ENCODE data around the gene MARCHF3. TPM values are rescaled to one million over a fixed set of nuclear protein-coding genes. Genes with fewer than 3 reads are reported as not detected.

Gene MARCHF3
- polyA plus RNA-seq, 2 of the 4 experiments (the other 2 are of a cell fraction), result 0.39 to 0.68 TPM

GRCh38 chr5:126994485-126994884 lies 35.9 kb downstream of the MARCHF3 start:
- Histone ChIP-seq H3K4me1 (no peaks in the 10 kb centered on the region), H3K4me3 (no peak overlapping the region), H3K27ac (no peak overlapping the region), H3K4me2 (no peak overlapping the region), H3K9me3 (no peaks in the 10 kb centered on the region)
- ChIA-PET POLR2A (no interaction called here), CTCF (no interaction called here)
- DNase-seq (ENCODE audit: low read depth in 1 of 2, low spot score in 1 of 2) (no peak), FAIRE-seq (no peak), ATAC-seq (no peak)
- WGBS (ENCODE audit: missing lambda C conversion rate), result 73% methylated on average over 4 of the region's 4 CpGs
- TF ChIP-seq NFE2L2 (conservative IDR thresholded peaks at IDR 0.05; ENCODE audit: low read length) (no peak), NR3C1 (IDR thresholded peaks at IDR 0.05) (no peak), FOSL2 (IDR thresholded peaks at IDR 0.05) (no peak), FOSL2 (CRISPR knock-in tag; IDR thresholded peaks at IDR 0.05) (no peak), FOXS1 (CRISPR knock-in tag; IDR thresholded peaks at IDR 0.05) (no peak), EHMT2 (IDR thresholded peaks at IDR 0.05; ENCODE audit: low read depth) (no peak), ZSCAN20 (CRISPR knock-in tag; IDR thresholded peaks at IDR 0.05) (no peak), JUN (IDR thresholded peaks at IDR 0.05) (no peak), SREBF2 (IDR thresholded peaks at IDR 0.05) (no peak), HOXB13 (CRISPR knock-in tag; IDR thresholded peaks at IDR 0.05; ENCODE audit: low read depth) (no peak), MAZ (IDR thresholded peaks at IDR 0.05; ENCODE audit: borderline replicate concordance, low read depth, low read length) (no peak), ZNF302 (CRISPR knock-in tag; IDR thresholded peaks at IDR 0.05) (no peak), MAFK (IDR thresholded peaks at IDR 0.05; ENCODE audit: partially characterized antibody) (no peak), RAD21 (conservative IDR thresholded peaks at IDR 0.05 in 1 of 2, IDR thresholded peaks at IDR 0.05 in 1 of 2) (no peak), SMC3 (IDR thresholded peaks at IDR 0.05) (no peak), EHF (CRISPR knock-in tag; IDR thresholded peaks at IDR 0.05) (no peak), PHF8 (IDR thresholded peaks at IDR 0.05; ENCODE audit: borderline replicate concordance, low read depth) (no peak)

DNA sequence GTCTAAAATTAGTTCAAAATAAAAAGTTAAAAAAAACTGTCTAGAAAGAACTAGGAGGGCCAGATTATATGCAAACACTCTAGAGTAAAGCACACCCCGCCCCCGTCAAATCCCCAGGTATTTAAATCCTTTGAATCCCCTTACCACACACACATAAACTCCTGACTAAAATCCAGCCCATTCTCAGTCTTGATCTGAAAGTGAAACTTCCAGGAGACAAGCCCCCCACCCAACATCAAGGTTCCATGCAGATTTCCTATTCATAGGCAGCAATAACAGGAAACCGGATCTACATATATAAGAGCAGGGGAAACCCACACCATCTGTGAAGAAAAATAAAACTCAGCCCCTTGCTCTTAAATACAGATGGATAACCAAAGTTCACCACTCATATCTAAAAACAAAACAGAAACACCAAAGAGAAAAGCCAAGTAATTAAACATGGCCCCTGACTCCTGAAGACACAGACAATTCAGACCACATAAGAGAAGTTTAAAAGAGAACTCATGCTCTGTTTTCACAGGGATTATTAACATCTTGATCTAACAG lies 42.3 kb downstream of the MARCHF3 start:
- Histone ChIP-seq H3K4me1 (no peaks in the 10 kb centered on the region), H3K27ac (no peak overlapping the region), H3K4me3 (no peak overlapping the region), H3K9me3 (no peaks in the 10 kb centered on the region), H3K4me2 (no peak overlapping the region)
- CTCF ChIA-PET, result no interaction called here
- FAIRE-seq (no peak), DNase-seq (ENCODE audit: low read depth in 1 of 2, low spot score in 1 of 2) (no peak), ATAC-seq (no peak)
- POLR2A ChIA-PET, result no interaction called here
- 88% methylated on average over 3 of the region's 3 CpGs for whole genome bisulfite sequencing (ENCODE audit: missing lambda C conversion rate)
- TF ChIP-seq, protein P1, sequence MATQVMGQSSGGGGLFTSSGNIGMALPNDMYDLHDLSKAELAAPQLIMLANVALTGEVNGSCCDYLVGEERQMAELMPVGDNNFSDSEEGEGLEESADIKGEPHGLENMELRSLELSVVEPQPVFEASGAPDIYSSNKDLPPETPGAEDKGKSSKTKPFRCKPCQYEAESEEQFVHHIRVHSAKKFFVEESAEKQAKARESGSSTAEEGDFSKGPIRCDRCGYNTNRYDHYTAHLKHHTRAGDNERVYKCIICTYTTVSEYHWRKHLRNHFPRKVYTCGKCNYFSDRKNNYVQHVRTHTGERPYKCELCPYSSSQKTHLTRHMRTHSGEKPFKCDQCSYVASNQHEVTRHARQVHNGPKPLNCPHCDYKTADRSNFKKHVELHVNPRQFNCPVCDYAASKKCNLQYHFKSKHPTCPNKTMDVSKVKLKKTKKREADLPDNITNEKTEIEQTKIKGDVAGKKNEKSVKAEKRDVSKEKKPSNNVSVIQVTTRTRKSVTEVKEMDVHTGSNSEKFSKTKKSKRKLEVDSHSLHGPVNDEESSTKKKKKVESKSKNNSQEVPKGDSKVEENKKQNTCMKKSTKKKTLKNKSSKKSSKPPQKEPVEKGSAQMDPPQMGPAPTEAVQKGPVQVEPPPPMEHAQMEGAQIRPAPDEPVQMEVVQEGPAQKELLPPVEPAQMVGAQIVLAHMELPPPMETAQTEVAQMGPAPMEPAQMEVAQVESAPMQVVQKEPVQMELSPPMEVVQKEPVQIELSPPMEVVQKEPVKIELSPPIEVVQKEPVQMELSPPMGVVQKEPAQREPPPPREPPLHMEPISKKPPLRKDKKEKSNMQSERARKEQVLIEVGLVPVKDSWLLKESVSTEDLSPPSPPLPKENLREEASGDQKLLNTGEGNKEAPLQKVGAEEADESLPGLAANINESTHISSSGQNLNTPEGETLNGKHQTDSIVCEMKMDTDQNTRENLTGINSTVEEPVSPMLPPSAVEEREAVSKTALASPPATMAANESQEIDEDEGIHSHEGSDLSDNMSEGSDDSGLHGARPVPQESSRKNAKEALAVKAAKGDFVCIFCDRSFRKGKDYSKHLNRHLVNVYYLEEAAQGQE (IDR thresholded peaks at IDR 0.05), result no peak
- TF ChIP-seq RFX5 (IDR thresholded peaks at IDR 0.05) (no peak), HOXB13 (CRISPR knock-in tag; IDR thresholded peaks at IDR 0.05; ENCODE audit: low read depth) (no peak), POLR2AphosphoS2 (conservative IDR thresholded peaks at IDR 0.05; ENCODE audit: low read length) (no peak), ZSCAN20 (CRISPR knock-in tag; IDR thresholded peaks at IDR 0.05) (no peak)

DNA sequence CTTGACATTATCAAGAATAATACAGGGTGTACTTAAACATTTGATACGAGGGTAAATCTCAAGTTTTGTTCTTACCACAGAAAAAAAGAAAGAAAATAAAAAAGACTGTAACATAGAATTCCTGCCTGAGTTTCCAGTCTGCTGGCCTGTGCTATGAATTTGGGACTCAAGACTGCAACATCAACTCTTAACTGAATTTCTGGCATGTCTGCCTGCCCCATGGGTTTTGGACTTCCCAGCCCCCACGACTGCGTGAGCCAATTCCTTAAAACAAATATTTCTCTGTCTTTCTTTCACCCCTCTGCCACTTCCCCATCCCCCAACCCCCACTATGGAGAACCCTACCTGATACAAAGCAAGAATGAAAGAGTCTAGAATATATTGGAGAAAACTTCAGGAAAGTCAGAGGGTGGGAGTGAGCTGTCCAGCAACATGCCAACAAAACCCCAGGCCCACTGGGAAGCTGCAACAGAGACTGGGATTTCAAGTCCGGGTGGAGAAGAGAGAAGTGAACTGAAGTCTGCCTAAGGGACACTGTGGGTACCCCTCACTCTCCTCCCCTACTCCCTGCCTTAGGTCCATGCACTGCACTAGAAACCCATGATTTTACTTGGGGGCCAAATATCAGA lies 43.0 kb downstream of the MARCHF3 start:
- no peak for FAIRE-seq
- TF ChIP-seq, protein P2, sequence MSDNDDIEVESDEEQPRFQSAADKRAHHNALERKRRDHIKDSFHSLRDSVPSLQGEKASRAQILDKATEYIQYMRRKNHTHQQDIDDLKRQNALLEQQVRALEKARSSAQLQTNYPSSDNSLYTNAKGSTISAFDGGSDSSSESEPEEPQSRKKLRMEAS (IDR thresholded peaks at IDR 0.05), result no peak
- TF ChIP-seq NPAS2 (CRISPR knock-in tag; IDR thresholded peaks at IDR 0.05; ENCODE audit: borderline replicate concordance), result no peak
- TF ChIP-seq, protein P3, sequence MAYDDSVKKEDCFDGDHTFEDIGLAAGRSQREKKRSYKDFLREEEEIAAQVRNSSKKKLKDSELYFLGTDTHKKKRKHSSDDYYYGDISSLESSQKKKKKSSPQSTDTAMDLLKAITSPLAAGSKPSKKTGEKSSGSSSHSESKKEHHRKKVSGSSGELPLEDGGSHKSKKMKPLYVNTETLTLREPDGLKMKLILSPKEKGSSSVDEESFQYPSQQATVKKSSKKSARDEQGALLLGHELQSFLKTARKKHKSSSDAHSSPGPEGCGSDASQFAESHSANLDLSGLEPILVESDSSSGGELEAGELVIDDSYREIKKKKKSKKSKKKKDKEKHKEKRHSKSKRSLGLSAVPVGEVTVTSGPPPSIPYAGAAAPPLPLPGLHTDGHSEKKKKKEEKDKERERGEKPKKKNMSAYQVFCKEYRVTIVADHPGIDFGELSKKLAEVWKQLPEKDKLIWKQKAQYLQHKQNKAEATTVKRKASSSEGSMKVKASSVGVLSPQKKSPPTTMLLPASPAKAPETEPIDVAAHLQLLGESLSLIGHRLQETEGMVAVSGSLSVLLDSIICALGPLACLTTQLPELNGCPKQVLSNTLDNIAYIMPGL (CRISPR knock-in tag; IDR thresholded peaks at IDR 0.05; ENCODE audit: borderline replicate concordance), result no peak
- no peak for TF ChIP-seq USF2 (IDR thresholded peaks at IDR 0.05)
- TF ChIP-seq, protein P1 (IDR thresholded peaks at IDR 0.05), result no peak

More for the DNA sequence above, 43.0 kb downstream of the MARCHF3 start:
- CTCF ChIA-PET, result no interaction called here
- Histone ChIP-seq H3K4me1 (no peaks in the 10 kb centered on the region), H3K4me3 (no peak overlapping the region), H3K9me3 (no peaks in the 10 kb centered on the region), H3K27ac (no peak overlapping the region), H3K4me2 (no peak overlapping the region)
- ATAC-seq (no peak), DNase-seq (ENCODE audit: low read depth in 1 of 2, low spot score in 1 of 2) (no peak)
- WGBS (ENCODE audit: missing lambda C conversion rate), result 76% methylated on average over 4 of the region's 4 CpGs
- POLR2A ChIA-PET, result no interaction called here

Measured in A549 (cell line).